Mucosa of gallbladder (tissue), 1 donor: ENCODE results near the gene TRDMT1. TPM values are rescaled to one million over a fixed set of nuclear protein-coding genes. Genes with fewer than 3 reads are reported as not detected.

Experiments used
- DNase-seq: peaks from one replicate; pipeline ENCODE4 v3.0.0-alpha.2; 2020; ENCODE audit warnings: low spot score
- total RNA-seq: library from RNA; stranded (reverse); gene quantifications from one replicate; pipeline ENCODE4 v1.2.1, GENCODE V29; 2021
- donor health status: DM: no; HTN: no; CAD: no.

Gene TRDMT1
- total RNA-seq, 1 donor from 2014 or later, result 6.0 TPM

DNA sequence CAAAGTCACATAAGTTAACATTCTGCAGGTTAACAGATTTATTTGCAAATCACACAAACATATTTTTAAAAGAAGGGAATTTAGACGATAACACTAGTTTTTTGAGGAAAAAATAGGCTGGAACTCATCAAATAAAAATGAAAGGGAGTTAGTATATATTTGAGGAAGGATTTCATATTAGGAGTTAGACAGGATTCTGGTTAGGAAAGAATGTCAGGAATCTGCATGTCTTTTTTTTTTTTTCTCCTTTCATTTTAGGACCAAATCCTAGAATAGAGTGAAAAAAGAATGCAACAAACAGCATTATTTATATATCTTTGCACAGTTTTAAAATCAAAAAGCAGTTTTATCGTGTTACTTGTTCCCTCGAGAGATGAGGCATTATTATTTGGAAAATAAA, 8.9 kb upstream of the TRDMT1 start:
- no peak for DNase-seq

DNA sequence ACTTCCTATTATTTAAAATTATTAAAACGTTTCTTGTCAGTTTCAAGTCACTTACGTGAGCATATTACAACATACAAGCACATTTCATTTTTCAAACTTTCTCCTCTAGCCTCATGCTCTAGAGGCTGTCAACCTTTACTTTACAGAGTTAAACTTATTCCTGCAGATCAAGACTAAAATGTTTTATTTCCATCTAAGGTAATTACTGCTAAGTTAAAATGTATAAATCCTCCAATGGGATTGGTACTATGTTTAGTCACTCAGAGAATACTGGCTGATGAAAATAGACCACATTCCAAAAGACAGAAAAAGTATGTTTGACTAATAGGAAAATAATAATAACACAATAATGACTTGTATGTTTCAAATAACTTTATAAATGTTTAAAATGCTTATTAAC, 8.4 kb upstream of the TRDMT1 start:
- no peak for DNase-seq

DNA sequence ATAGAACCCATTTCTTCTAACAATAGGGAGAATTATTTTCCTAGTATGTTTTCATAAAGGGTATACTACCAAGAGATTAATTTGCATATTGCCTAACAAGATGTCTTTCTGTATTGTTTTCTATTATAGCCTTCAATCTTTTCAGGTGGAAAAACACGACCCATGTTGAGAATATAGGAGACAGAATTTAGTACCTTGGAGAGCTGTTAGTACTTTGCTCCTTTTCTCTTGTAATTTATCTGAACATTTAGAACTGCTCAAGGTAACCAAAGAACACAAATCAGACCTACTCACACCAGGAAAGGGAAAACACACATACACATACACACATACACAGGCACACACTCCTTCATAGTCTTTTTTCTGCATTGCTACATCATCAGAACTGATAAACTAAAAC, 7.8 kb upstream of the TRDMT1 start:
- DNase-seq, result no peak

DNA sequence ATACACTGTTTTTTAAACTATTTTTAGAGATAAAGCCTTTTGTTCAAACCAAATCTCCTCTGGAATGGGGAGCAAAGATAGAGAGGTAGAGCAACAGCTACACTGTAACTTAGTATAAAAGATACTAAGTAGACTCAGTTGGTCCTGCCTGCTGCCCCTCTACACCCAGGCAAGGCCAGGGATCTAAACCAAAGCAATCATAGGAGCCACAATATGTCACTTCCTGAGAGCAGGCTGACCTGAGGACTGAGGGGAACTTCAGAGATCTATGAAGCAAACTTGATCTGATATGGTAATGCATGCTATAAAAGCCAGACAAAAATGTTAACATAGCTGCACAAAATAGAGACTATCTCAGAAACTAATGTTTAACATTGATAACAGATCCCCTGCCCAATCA, 7.0 kb upstream of the TRDMT1 start:
- no peak for DNase-seq

DNA sequence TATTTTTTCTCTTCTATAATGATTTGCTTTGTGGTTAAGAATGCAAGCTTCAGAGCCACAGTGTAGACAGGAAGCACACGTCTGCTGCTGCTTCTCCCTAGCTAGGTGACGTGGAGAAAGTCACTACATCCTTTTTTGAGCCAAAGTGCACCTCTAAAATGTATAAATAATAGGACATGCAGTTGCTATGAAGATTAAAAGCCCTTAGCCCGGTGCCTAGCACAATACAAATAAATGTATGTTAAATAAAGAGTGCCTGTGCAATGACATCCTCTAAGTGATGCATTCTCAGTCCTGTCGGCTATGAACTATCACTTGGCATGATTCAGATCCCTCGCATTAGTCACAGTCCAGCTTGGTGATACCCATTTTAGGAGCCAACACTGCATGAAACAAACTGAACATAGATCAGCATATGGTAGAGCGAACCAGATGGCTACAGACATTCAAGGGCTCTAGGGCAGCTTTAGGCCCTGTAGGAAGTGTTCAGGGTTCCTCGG, 4.8 kb upstream of the TRDMT1 start:
- DNase-seq, result no peak

DNA sequence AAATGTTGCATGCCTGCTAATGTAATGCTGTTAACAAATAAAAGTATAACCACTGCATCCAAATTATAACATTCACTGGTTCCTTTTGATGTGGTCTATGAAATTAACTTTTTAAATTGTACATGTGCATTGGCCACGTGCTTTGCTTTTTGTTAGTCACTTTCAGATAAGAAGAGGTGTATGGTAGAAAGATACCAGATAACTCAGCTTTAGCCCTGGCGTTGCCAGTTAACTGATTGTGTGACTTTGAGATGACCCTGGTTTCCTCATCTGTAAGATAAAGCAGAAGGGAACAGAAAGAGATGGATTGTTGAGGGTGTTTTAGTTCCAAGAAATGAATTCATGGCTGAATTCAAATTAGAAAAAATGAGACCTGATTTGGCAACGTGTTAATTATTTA, 1.9 kb upstream of the TRDMT1 start:
- DNase-seq, result no peak

DNA sequence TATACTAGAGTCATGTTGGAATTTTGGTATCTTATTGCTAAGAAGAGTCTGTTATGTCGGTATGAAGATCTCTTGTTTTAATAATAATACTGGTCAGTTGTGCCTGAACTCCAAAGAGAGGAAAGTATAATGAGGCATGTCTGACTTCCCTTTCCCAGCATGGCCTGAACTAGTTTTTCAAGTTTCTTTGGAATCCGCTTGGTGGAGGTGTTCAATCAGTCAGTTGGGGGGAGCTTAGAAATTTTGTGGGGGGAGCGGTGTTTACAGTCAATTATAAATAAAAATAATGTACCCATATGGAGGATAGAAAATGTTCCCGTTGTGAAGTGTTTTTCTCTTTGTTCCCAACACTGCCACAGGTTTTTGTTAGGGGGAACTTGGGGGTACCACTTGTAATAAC, 1.5 kb upstream of the TRDMT1 start:
- no peak for DNase-seq

DNA sequence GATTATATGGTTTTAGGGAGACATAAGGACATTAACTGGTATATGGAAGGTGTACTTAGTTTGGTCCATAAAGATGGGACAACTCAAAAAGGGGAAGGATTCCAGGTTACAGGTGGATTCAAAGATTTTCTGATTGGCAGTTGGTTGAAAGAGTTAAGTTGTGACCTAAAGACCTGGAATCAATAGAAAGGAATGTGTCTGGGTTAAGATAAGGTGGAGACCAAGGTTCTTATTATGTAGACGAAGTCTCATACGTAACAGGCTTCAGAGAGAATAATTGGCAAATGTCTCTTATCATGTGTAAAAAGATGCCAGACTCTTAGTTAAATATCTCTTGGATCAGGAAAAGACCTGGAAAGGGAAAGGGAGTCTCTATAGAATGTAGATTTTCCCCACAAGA, 1.0 kb upstream of the TRDMT1 start:
- DNase-seq, result no peak

DNA sequence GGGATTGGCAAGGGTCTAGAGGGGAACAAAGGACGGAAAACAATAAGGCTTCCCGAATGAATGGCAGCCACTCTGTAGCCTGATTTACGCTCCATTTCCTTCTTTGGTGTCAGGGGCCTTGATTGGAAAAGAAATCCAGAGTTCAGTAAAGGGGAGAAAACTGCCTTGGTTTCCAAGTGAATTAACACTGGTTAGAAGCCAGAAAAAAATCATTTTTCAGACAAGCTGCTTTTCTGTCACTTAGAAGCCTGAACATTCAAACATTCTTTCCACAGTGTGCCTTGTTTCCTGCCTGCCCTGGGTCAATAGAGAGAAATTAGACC, 283 bp upstream of the TRDMT1 start:
- no peak for DNase-seq

DNA sequence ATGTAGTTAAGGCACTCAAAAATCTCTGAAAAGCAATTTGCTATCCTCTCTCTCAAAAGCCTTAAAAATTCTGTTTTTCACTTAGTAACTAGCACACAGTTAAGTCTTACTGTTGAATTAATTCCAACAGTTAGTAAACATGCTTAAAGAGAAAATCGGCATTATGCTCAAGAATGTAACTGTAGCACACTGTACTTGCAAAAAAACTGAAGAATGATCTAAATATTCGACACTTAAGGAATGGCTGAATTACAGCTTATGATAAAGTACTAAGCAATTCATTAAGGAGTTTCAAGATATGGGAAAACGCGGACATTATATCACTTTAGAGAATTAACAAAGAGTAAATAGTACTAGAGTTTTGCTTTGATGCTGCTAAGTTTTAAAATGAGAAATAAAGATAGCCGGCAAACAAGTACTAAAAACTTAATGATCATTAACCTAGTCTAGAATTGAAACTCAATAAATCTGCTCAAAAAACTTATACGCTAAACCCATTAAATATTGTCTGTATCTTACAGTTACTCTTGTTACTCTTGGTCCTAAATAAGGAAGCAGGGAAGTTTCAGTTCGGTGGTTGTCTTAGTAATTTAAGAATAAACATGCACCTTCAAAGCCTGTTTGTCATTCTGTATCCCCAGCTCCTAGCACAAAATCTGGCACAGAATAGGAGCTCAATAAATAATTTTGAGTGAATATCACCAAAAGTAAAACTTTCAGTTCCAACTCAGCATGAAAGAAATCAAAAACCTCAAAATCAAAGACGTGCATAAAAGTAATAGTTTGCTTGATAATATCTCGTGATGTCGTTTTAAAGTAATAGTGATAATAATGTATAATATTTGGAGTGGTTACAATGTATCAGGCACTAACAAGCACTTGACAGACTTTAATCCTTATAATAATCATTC, 1.2 kb downstream of the TRDMT1 start:
- DNase-seq, result no peak

DNA sequence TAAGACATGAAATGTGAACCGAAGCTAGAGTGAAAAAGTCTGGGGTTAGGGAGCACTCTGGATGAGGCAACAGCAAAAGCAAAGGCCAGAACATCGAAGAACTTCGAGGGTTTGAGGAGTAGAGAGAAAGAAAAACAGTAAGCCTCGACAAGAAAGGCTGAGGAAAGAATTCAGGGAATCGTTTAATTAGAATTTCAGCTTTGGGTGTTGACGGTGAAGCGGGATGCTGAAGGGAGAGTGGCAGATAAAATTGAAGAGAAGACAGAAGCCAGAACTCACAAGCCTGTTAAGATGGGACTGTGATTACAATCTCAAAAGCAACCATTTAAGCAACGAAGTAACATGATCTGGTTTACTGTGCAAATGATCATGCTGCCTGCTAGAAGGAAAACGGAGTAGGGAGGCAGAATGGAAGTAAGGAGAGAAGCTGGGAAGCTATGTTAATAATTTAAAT, 2.1 kb downstream of the TRDMT1 start:
- no peak for DNase-seq

DNA sequence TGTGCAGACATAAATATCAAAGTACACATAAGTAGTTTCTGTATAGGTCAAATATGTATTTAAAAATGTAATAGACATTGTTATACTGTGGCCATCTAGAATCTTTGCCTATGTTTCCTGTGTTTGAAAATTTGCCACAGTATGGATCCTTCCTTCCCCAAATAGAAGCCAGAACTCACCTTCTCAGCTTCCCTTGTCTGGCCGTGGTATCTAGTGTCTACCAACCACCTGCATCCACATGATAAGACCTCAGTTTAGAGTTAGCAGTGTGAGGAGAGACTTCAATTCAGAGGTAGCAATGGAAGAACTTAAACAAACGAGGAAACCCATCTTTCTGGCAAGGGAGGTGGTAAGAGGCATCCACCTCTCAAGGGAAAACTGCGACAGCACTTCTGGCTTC, 4.9 kb downstream of the TRDMT1 start:
- DNase-seq, result no peak

DNA sequence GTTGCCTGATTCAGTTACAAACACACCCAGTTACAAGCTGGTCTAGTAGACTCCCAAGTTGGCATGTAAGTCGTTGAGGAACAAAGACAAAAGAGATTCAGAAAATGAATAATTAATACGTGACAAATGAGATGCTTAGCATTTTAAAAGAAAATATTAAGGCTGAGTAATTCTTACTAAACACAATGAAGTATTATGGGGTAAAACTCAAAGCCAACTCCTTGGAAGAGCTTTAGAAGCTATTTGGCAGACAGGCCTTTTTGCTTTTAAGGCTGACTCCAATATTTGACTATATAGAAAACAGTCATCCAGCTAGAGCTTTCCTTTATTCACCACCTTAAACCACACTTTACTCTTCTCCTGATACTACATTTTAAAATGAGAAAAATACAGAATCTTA, 5.4 kb downstream of the TRDMT1 start:
- DNase-seq, result no peak

DNA sequence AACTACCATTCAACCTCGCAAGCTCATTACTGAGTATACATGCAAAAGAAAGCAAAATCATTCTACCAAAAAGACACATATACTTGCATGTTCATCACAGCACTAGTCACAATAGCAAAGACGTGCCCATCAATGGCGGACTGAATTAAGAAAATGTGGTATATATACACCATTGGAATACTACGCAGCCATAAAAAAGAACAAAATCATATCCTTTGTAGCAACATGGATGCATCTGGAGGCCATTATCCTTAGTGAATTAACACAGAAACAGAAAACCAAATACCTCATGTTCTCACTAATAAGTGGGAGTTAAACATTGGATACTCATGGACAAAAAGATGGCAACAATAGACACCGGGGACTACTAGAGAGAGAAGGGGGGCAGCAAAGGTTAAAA, 6.4 kb downstream of the TRDMT1 start:
- no peak for DNase-seq

DNA sequence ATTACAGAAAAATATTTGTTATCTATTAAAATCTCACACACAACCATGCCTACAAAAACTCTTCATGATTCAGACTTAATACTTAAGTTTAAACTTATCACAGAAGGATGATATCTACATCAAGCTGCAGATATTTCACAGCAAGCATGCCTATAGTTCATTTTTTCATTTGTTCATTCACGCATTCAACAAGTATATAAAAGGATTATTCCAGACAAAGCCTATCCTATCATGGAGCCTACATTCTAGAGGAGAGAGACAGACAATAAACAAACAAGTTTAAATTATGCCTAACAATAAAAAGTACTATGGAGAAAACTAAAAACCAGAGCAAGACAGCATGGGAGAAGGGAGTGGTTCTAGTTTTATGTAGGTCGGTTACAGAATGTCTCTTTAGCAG, 10.9 kb downstream of the TRDMT1 start:
- no peak for DNase-seq

DNA sequence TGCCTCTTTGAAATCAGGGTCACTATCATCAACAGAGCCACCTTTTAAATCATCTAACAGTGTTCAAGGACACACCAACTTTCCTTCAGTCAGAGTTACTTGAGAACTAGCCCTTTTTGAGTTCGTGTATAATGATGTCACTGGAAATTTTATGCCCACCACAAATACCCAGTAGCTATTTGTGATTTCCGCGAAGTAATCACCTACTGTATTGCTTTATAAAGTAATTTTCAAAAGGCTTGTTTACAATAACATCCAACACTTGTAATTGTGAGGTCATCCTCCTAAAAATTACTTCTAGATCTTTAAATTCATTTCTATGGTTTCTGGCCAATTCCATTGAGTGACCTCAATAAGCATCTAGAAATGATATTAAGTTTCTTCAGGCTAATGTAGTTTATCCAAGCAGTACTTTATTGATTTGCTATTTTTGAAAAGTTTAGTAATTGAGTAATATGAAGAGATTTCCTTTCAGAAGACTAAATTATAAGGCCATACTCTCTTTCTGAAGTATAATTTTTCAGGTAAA, 12.8 kb downstream of the TRDMT1 start:
- no peak for DNase-seq

DNA sequence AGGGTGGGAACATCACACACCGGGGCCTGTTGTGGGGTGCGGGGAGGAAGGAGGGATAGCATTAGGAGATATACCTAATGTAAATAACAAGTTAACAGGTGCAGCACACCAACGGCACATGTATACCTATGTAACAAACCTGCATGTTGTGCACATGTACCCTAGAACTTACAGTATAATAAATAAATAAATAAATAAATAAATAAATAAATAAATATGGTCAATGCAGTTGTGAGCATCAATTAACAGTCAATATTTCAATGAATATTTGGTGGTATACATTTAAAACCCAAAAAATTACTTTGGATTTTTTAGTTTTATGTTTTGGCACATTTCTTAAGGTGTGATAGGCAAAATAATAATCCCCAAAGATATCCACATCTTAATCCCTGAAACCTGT, 15.6 kb downstream of the TRDMT1 start:
- no peak for DNase-seq

DNA sequence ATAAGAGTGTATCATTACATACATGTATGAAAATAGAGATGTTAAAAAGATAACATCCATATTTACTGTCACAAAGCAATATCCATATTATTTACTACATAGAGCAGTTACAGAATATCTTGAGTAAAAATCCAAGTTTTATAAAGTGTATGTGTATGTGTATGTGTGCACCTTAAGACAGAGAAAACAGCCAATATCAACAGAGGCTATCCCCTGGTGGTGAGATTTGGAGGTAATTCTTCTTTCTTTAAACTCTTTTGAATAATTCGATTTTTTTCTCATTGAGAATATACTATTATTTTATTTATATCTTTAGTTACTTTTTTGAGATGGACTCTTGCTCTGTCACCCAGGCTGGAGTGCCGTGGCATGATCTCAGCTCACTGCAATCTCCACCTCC, 18.4 kb downstream of the TRDMT1 start:
- DNase-seq, result no peak

DNA sequence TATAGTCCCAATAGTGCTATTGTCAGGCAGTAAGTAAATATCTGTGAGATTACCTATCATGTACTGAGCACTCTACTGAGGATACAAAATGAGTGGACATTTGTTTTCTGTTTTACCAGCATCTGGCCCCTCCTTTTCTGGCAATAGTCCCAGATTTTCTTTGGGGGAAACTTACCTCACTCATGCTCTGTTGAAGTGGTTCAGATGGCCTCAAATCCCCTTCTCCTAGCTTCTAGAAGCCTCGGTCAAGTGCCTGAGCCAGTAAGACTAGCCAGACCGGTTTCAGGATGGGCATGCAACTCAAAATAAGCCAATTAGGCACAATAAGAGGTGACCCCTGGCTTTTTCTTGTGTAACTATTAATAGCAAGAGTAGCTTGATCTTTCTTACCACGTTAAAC, 19.7 kb downstream of the TRDMT1 start:
- DNase-seq, result peak; percentile 25

DNA sequence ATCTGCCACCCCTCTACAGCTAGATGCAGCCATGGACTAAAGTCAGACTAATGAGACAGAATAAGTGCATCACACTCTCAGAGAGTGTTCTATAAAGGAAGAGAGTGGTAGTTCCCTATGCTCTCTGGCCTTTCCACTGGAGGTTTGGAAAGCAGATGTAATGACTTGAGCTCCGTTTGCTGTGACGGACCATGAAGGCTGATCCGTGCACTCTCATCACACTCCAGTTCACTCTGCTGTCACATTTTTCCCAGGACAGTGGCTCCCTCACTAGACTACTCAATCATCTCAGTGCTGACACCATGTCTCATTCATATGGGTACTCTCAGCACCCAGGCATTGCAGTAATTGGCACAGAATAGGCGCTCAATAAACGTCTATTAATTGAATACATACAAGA, 20.4 kb downstream of the TRDMT1 start:
- no peak for DNase-seq

DNA sequence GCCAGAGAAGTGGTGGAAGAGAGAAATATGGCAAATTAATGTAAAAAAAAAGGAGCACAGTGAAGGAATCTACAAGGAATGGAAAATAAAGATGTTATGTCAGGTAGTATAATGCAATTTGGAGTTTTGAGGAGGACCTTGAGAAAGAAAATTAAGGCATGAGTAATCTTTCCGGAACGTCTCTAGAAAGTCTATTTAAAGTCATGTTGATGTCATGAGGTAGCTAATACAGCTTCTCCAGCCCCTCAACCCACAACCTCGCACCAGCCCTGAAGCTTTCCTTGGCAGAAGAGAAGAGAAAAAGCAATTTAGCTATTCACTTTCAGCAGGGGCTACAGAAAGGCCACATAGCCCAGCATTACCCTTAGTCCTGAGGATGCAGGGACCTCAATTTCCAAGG, 22.5 kb downstream of the TRDMT1 start:
- DNase-seq, result no peak

DNA sequence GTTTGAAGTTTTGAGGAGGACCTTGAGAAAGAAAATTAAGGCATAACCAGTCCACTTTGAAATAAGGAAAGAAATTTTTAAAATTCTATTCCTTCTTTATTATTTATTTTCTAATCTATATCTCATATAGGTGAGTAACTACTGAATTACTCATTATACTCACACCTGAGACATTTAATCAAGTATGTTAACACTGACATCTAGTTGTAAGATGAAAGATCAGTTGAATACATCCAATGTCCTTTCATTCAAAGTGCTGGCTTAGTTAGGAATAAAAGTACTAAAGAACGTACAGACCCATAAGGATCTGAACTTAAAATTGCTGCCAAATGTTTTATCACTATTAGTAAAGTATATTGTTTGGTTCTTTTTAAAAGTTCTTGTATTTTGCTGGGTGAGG, 23.5 kb downstream of the TRDMT1 start:
- no peak for DNase-seq

DNA sequence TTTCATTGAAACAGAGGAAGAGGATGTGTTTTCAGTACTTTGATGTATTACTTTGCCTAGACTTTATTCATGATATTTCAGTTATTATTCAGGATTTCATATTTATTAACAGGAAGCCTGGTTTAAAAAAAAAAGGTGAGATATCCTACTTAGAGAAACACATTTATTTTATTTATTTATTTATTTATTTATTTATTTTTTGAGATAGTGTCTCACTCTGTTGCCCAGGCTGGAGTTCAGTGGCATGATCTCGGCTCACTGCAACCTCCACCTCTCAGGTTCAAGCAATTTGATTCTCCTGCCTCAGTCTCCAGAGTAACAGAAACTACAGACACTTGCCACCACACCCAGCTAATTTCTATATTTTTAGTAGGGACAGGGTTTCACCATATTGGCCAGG, 24.5 kb downstream of the TRDMT1 start:
- DNase-seq, result no peak

DNA sequence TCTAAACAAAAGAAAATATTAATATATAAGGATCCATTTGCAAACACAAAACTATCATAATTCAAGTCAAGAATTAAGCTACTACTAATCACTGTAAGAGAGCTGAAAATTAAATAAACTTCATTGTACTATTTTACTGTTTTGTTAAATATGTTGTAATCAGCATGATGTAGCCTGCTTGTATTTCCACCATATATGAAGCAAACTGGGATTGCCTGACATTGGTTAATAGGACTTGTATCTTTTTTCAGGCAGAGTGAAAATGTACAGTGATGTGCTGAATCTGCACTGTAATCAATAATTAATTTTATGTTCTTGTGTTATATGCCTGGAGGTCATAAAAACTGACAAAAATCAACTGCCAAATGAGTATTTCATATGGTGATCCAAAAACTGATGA, 25.4 kb downstream of the TRDMT1 start:
- DNase-seq, result no peak
